Stimulated activated memory B cell treated with anti-CD40 and anti-IgM and Interleukin-4, amounts not matched to agents 10 μg/mL and 1 μg/mL and 100 μg/mL, for 72 hours (primary cell): Measurements from ENCODE around the gene URM1.

Experiments used
- ATAC-seq: fragments of 150-1000 bp; cut with Tn5 transposase; 2 replicates; pipeline ENCODE4 v1.10.0; 2021
- H3K27ac Mint-ChIP-seq: one replicate; pipeline ENCODE4 v1.8.0; 2022; ENCODE audit warnings: mild to moderate bottlenecking, mixed read lengths
- H3K27me3 Mint-ChIP-seq: one replicate; pipeline ENCODE4 v1.8.0; 2022; ENCODE audit warnings: mixed read lengths
- H3K36me3 Mint-ChIP-seq: one replicate; pipeline ENCODE4 v1.8.0; 2022; ENCODE audit warnings: mixed read lengths
- H3K4me1 Mint-ChIP-seq: one replicate; pipeline ENCODE4 v1.8.0; 2022; ENCODE audit warnings: mixed read lengths
- H3K4me3 Mint-ChIP-seq: one replicate; pipeline ENCODE4 v1.8.0; 2022; ENCODE audit warnings: mild to moderate bottlenecking, moderate library complexity, mixed read lengths
- H3K9me3 Mint-ChIP-seq: one replicate; pipeline ENCODE4 v1.8.0; 2022; ENCODE audit warnings: mixed read lengths

The URM1 gene

GRCh38 chr9:128365525-128365924, 5.6 kb upstream of the URM1 start:
- Mint-ChIP-seq H3K36me3 (no peaks in the 10 kb centered on the region), H3K4me1 (peaks cover 21% of the 10 kb centered on the region), H3K9me3 (no peaks in the 10 kb centered on the region), H3K27me3 (peaks cover 22% of the 10 kb centered on the region), H3K4me3 (no peak overlapping the region), H3K27ac (peak overlapping the region; percentile 66)
- ATAC-seq = no peak

- H3K27ac Mint-ChIP-seq = no peak overlapping the region
- peaks cover 22% of the 10 kb centered on the region for H3K27me3 Mint-ChIP-seq
- H3K36me3 Mint-ChIP-seq = peaks cover 6% of the 10 kb centered on the region
- no peak for ATAC-seq
- H3K4me1 Mint-ChIP-seq = peaks cover 36% of the 10 kb centered on the region
- no peaks in the 10 kb centered on the region for H3K9me3 Mint-ChIP-seq
- no peak overlapping the region for H3K4me3 Mint-ChIP-seq
Observed at GRCh38 chr9:128369024-128369706, 2.0 kb upstream of the URM1 start.

- peaks cover 32% of the 10 kb centered on the region for H3K4me1 Mint-ChIP-seq
- no peaks in the 10 kb centered on the region for H3K9me3 Mint-ChIP-seq
- peaks cover 17% of the 10 kb centered on the region for H3K27me3 Mint-ChIP-seq
- peak overlapping the region; percentile 92 for H3K4me3 Mint-ChIP-seq
- peak overlapping the region; percentile 89 for H3K27ac Mint-ChIP-seq
- ATAC-seq = no peak
- H3K36me3 Mint-ChIP-seq = peaks cover 6% of the 10 kb centered on the region
Observed at GRCh38 chr9:128370367-128370751, 815 bp upstream of the URM1 start.

- Mint-ChIP-seq H3K9me3 (no peaks in the 10 kb centered on the region), H3K27me3 (peaks cover 7% of the 10 kb centered on the region), H3K4me1 (peaks cover 38% of the 10 kb centered on the region), H3K27ac (peak overlapping the region; percentile 89), H3K36me3 (peaks cover 12% of the 10 kb centered on the region), H3K4me3 (peak overlapping the region; percentile 92)
- ATAC-seq = no peak
Observed at GRCh38 chr9:128371630-128372117, 500 bp downstream of the URM1 start.

- peak overlapping the region; percentile 89 for H3K27ac Mint-ChIP-seq
- H3K36me3 Mint-ChIP-seq = peaks cover 12% of the 10 kb centered on the region
- peak overlapping the region; percentile 92 for H3K4me3 Mint-ChIP-seq
- no peaks in the 10 kb centered on the region for H3K9me3 Mint-ChIP-seq
- H3K4me1 Mint-ChIP-seq = peaks cover 38% of the 10 kb centered on the region
- no peak for ATAC-seq
- H3K27me3 Mint-ChIP-seq = peaks cover 2% of the 10 kb centered on the region
Observed at GRCh38 chr9:128372188-128372641, 1.0 kb downstream of the URM1 start.

GRCh38 chr9:128372784-128373183, 1.6 kb downstream of the URM1 start:
- Mint-ChIP-seq H3K27ac (no peak overlapping the region), H3K9me3 (no peaks in the 10 kb centered on the region), H3K27me3 (no peaks in the 10 kb centered on the region), H3K36me3 (peaks cover 12% of the 10 kb centered on the region), H3K4me1 (peaks cover 38% of the 10 kb centered on the region), H3K4me3 (peak overlapping the region; percentile 92)
- no peak for ATAC-seq

- ATAC-seq = no peak
- Mint-ChIP-seq H3K4me1 (peaks cover 38% of the 10 kb centered on the region), H3K27ac (no peak overlapping the region), H3K36me3 (peaks cover 22% of the 10 kb centered on the region), H3K9me3 (no peaks in the 10 kb centered on the region), H3K27me3 (no peaks in the 10 kb centered on the region), H3K4me3 (no peak overlapping the region)
Observed at GRCh38 chr9:128374221-128374675, 3.1 kb downstream of the URM1 start.

- Mint-ChIP-seq H3K27me3 (no peaks in the 10 kb centered on the region), H3K27ac (no peak overlapping the region), H3K9me3 (no peaks in the 10 kb centered on the region), H3K36me3 (peaks cover 23% of the 10 kb centered on the region), H3K4me1 (peaks cover 29% of the 10 kb centered on the region), H3K4me3 (no peak overlapping the region)
- no peak for ATAC-seq
Observed at GRCh38 chr9:128375865-128376264, 4.7 kb downstream of the URM1 start.

GRCh38 chr9:128382261-128382660, 11.1 kb downstream of the URM1 start:
- ATAC-seq = no peak
- peaks cover 15% of the 10 kb centered on the region for H3K4me1 Mint-ChIP-seq
- no peak overlapping the region for H3K4me3 Mint-ChIP-seq

GRCh38 chr9:128383007-128383753, 12.0 kb downstream of the URM1 start:
- Mint-ChIP-seq H3K36me3 (peaks cover 73% of the 10 kb centered on the region), H3K4me1 (peaks cover 15% of the 10 kb centered on the region), H3K27me3 (no peaks in the 10 kb centered on the region), H3K9me3 (no peaks in the 10 kb centered on the region), H3K4me3 (no peak overlapping the region), H3K27ac (no peak overlapping the region)
- no peak for ATAC-seq

More at GRCh38 chr9:128382261-128382660, 11.1 kb downstream of the URM1 start:
- H3K9me3 Mint-ChIP-seq = no peaks in the 10 kb centered on the region
- H3K27ac Mint-ChIP-seq = no peak overlapping the region
- no peaks in the 10 kb centered on the region for H3K27me3 Mint-ChIP-seq
- H3K36me3 Mint-ChIP-seq = peaks cover 64% of the 10 kb centered on the region

GRCh38 chr9:128383791-128384190, 12.6 kb downstream of the URM1 start:
- H3K4me1 Mint-ChIP-seq = peaks cover 15% of the 10 kb centered on the region
- no peak overlapping the region for H3K4me3 Mint-ChIP-seq
- H3K9me3 Mint-ChIP-seq = no peaks in the 10 kb centered on the region
- no peak for ATAC-seq
- H3K27ac Mint-ChIP-seq = no peak overlapping the region
- H3K27me3 Mint-ChIP-seq = no peaks in the 10 kb centered on the region
- H3K36me3 Mint-ChIP-seq = peaks cover 69% of the 10 kb centered on the region

- Mint-ChIP-seq H3K4me3 (no peak overlapping the region), H3K9me3 (no peaks in the 10 kb centered on the region), H3K4me1 (peaks cover 15% of the 10 kb centered on the region), H3K36me3 (peaks cover 76% of the 10 kb centered on the region), H3K27ac (peak overlapping the region; percentile 20), H3K27me3 (no peaks in the 10 kb centered on the region)
- ATAC-seq = no peak
Observed at GRCh38 chr9:128384801-128385495, 13.8 kb downstream of the URM1 start.

- Mint-ChIP-seq H3K36me3 (peaks cover 77% of the 10 kb centered on the region), H3K27me3 (no peaks in the 10 kb centered on the region), H3K9me3 (no peaks in the 10 kb centered on the region), H3K4me1 (peaks cover 15% of the 10 kb centered on the region), H3K27ac (peak overlapping the region; percentile 20), H3K4me3 (no peak overlapping the region)
- ATAC-seq = no peak
Observed at GRCh38 chr9:128385496-128386460, 14.6 kb downstream of the URM1 start.

- H3K9me3 Mint-ChIP-seq = no peaks in the 10 kb centered on the region
- no peak for ATAC-seq
- H3K27me3 Mint-ChIP-seq = no peaks in the 10 kb centered on the region
- H3K4me1 Mint-ChIP-seq = peaks cover 4% of the 10 kb centered on the region
- H3K4me3 Mint-ChIP-seq = no peak overlapping the region
- no peak overlapping the region for H3K27ac Mint-ChIP-seq
- peaks cover 70% of the 10 kb centered on the region for H3K36me3 Mint-ChIP-seq
Observed at GRCh38 chr9:128388150-128388549, 17.0 kb downstream of the URM1 start.
